PC-9 (cell line): Measurements from ENCODE around the gene CHD5.

Source experiments
- EZH2 ChIP-seq: fragments of 200-600 bp; sonication (generic); IDR thresholded peaks from 2 replicates; pipeline ENCODE4 v1.8.0; 2017; ENCODE audit warnings: antibody characterized with exemption, low read depth
- TF ChIP-seq, protein P1 (sequence below): fragments of 200-600 bp; sonication (generic); conservative IDR thresholded peaks from 2 replicates; pipeline ENCODE4 v1.6.1; 2017; ENCODE audit warnings: mixed run types, antibody characterized with exemption, mild to moderate bottlenecking, moderate library complexity

DNA sequence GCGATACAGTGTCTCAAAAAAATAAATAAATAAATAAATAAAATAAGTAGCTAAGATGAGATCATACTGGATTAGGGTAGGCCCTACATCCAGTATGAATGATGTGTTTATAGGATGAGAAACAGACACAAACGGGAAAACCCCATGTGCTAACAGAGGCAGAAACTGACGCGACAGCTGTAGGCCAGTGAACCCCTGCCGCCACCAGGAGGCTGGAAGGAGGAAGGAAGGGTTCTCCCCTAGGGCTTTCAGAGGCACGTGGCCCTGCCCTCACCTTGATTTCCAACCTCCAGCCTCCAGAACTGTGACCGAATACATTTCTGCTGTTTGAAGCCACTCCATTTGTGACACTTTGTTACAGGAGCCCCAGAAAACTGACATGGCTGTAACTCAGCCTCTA, 38.5 kb downstream of the CHD5 start:
- TF ChIP-seq, protein P1, sequence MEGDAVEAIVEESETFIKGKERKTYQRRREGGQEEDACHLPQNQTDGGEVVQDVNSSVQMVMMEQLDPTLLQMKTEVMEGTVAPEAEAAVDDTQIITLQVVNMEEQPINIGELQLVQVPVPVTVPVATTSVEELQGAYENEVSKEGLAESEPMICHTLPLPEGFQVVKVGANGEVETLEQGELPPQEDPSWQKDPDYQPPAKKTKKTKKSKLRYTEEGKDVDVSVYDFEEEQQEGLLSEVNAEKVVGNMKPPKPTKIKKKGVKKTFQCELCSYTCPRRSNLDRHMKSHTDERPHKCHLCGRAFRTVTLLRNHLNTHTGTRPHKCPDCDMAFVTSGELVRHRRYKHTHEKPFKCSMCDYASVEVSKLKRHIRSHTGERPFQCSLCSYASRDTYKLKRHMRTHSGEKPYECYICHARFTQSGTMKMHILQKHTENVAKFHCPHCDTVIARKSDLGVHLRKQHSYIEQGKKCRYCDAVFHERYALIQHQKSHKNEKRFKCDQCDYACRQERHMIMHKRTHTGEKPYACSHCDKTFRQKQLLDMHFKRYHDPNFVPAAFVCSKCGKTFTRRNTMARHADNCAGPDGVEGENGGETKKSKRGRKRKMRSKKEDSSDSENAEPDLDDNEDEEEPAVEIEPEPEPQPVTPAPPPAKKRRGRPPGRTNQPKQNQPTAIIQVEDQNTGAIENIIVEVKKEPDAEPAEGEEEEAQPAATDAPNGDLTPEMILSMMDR = no peak
- TF ChIP-seq EZH2 = no peak
